HK-2 (cell line): ENCODE results near the gene TFF2.

Experiments used
- DNase-seq: peaks from one replicate; pipeline ENCODE4 v3.0.0-alpha.2; 2018; ENCODE audit not compliant: unreplicated experiment

Gene TFF2

GRCh38 chr21:42320791-42321190 is 30.0 kb downstream of the TFF2 start:
- DNase-seq: no peak

GRCh38 chr21:42319851-42320572 is 30.8 kb downstream of the TFF2 start:
- no peak for DNase-seq

GRCh38 chr21:42319376-42319775 is 31.4 kb downstream of the TFF2 start:
- no peak for DNase-seq

- no peak for DNase-seq
These were observed 32.7 kb downstream of the TFF2 start for GRCh38 chr21:42317826-42318746.

- no peak for DNase-seq
These were observed 33.5 kb downstream of the TFF2 start for GRCh38 chr21:42317341-42317741.

- DNase-seq: no peak
These were observed 33.9 kb downstream of the TFF2 start for GRCh38 chr21:42316891-42317290.

- no peak for DNase-seq
These were observed 35.4 kb downstream of the TFF2 start, which contains the start of gene TFF3 for GRCh38 chr21:42315296-42315891. TFF3 (minus strand) TSS chr21:42315409; CDS start chr21:42315374, 35 bp downstream.

- DNase-seq: no peak
These were observed 36.0 kb downstream of the TFF2 start for GRCh38 chr21:42314616-42315295.

GRCh38 chr21:42313501-42313969 is 37.3 kb downstream of the TFF2 start:
- DNase-seq: no peak

GRCh38 chr21:42312626-42313104 is 38.1 kb downstream of the TFF2 start:
- DNase-seq: no peak

- DNase-seq: no peak
These were observed 38.8 kb downstream of the TFF2 start for GRCh38 chr21:42311816-42312625.

- no peak for DNase-seq
These were observed 39.6 kb downstream of the TFF2 start for GRCh38 chr21:42311160-42311559.

- DNase-seq: no peak
These were observed 40.3 kb downstream of the TFF2 start for GRCh38 chr21:42310411-42311001.

- peak; percentile 36 for DNase-seq
These were observed 41.0 kb downstream of the TFF2 start for GRCh38 chr21:42309753-42310213.

- no peak for DNase-seq
These were observed 41.7 kb downstream of the TFF2 start for GRCh38 chr21:42308914-42309752.

GRCh38 chr21:42308161-42308913 is 42.5 kb downstream of the TFF2 start:
- no peak for DNase-seq

GRCh38 chr21:42307106-42307505 is 43.7 kb downstream of the TFF2 start:
- DNase-seq: no peak

GRCh38 chr21:42306366-42307035 is 44.3 kb downstream of the TFF2 start:
- DNase-seq: no peak
